Pulmonary artery endothelial cell (primary cell): Measurements from ENCODE around the gene ADAM12. TPM values are rescaled to one million over a fixed set of nuclear protein-coding genes. Genes with fewer than 3 reads are reported as not detected.

Source experiments
- DNase-seq: peaks from one replicate; pipeline ENCODE4 v3.0.0-alpha.2; 2011; ENCODE audit warnings: low read depth, low spot score
- total RNA-seq: library from RNA; depleted of rRNA; stranded (reverse); fragments of >200 nt; gene quantifications from 2 replicates; pipeline ENCODE4 v1.2.3, GENCODE V29; 2014

The ADAM12 gene
- total RNA-seq, 1 donor from 2014 or later, result 0.13 TPM

GRCh38 chr10:126215746-126216631 is 172.3 kb downstream of the ADAM12 start:
- DNase-seq, result no peak

DNA sequence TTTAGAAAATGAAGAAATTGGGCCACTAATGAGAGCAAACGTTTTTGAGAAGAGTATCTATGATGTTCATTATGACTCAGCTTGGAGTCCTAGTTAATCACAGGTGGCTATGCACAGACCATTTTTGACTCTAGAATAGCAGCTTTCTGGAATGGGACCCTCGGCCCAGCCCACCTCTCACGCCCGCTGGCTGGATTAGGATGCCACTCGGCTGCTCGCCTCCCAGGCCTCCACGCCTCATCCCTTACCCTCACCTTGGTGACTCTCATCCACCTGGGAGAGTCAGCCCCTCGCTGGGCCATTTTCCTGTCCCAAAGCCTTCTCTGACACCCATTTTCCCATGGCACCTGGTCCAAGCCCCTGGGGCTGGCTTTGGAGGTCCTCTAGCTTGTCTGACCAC is 173.6 kb downstream of the ADAM12 start:
- DNase-seq, result no peak

- DNase-seq, result no peak
These were observed 174.3 kb downstream of the ADAM12 start for GRCh38 chr10:126214021-126214420.

DNA sequence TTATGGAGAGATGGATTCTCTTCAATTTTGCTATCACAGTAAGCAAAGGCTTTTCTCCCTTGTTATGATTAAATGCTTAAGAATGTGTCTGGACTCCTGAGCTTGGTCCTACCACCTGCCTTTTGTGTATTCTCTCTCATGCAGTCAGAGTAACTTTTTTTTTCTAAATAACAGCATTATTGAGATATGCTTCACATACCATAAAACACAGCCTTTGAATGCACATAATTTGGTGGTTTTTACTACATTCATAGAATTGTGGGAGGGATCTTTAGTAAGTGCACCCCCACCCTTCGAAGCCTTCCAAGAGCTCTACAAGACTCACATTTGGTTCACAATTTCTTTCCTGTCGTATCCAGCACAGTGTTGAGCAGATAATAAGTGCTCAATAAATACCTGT is 175.5 kb downstream of the ADAM12 start:
- DNase-seq, result no peak

DNA sequence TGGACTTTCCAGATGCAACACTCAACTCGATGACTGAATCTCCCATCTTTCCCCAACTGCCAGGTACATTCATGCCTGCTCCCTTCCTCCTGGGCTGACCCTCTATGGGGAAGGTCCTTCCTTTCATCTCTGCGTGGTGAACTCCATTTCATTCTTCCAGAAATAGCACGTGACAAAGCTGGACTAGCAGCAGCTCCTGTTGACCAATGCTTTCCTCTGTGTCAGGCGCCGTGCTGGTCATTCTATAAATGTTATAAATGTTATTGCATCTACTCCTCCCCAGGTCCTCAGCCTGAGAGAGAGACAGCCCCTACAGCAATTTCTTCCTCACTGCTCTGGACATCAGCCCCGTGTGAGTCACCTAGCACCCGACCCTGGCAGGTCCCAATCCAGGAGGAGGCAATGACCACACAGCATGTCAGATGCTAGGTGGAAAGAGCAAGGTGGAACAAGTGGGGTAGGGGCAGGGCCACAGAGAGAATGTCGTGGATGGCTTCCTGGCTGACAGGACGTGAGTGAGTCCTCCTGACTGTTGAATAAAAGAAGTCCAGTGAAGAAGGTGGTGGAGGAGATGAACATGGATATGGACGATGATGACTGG is 178.1 kb downstream of the ADAM12 start:
- DNase-seq, result no peak

GRCh38 chr10:126209451-126209850 is 178.8 kb downstream of the ADAM12 start:
- DNase-seq, result no peak

GRCh38 chr10:126208726-126209302 is 179.5 kb downstream of the ADAM12 start:
- DNase-seq, result no peak

- no peak for DNase-seq
These were observed 180.4 kb downstream of the ADAM12 start for GRCh38 chr10:126207851-126208250.

GRCh38 chr10:126207313-126207771 is 180.9 kb downstream of the ADAM12 start:
- no peak for DNase-seq

DNA sequence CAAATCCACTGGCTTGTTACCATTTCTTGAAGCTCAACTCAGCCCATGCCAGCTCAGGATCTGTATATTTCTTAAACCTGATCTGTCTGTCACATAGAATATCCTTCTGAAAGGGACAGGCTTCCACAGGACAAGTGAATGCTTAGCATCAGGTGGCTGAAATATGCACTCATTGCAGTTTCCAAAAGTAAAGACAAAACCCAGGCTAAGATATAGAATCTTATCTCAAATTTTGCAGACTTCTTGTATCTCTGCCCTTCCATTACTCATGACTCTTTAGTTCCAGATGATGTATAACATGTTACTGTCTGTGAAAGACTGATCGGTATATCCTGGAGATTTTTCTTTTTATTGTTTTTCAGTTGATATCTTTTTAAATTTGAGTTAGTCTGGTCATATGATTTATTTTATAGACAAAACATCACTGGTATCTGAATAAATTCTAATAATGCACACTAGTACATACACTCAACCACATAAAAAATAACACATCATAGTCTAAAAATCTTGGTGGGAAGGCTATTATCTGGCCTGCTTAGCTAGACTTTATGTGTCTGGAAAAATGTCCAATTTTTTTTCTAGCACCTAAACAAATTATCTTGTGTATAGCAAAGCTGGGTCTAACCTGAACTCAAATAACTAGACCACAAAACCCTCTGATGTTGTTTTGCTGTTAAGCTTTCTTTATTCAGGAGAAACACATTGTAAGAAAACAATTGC is 182.6 kb downstream of the ADAM12 start:
- DNase-seq, result no peak

- DNase-seq, result no peak
These were observed 184.0 kb downstream of the ADAM12 start for GRCh38 chr10:126204320-126204719.

GRCh38 chr10:126203746-126204145 is 184.5 kb downstream of the ADAM12 start:
- no peak for DNase-seq

DNA sequence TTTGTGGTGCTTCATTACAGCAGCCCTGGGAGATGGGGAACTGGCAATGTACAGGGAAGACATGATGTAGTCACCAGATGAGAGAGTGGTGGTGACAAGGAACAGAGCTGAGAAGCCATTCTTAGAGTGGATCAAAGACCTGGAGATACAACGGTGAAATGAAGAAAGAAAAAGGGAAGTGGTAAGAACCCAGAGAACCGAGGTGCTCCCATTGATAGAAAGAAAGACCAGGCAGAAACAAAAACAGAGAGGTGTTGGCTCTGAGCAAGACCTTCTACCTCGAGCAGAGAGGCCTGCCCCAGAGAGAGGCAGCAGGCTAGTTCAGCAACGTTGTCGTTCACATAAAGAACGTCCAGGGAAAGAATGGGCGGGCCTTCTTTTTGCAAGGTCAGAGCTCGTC is 186.7 kb downstream of the ADAM12 start:
- no peak for DNase-seq

- DNase-seq, result no peak
These were observed 188.9 kb downstream of the ADAM12 start for GRCh38 chr10:126199221-126199998.

- DNase-seq, result no peak
These were observed 189.6 kb downstream of the ADAM12 start for GRCh38 chr10:126198681-126199080.

DNA sequence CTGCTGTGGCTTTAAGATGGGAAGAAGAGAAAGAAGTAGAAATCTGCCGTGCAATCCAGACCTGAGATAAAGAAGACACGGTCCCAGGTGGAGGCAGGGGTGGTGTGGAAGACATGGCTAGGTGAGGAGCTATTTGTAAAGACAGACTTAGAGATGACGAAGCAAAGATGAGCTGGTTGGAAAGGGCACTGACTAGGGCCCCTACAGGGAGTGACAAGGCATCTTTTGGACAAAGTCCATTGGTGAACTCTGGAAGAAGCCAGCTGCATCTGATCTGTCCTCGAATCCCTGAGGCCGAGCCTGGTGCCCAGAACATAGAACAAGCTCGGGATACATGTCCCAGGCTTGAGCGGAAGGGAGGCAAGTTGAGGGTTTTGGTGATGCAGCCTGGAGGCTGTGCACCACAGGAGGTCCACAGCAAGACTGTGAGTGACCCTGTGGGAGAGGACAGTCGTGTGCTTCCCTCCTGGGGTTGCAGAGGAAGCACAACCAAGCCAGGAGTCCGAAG is 191.2 kb downstream of the ADAM12 start:
- no peak for DNase-seq

- DNase-seq, result no peak
These were observed 192.0 kb downstream of the ADAM12 start for GRCh38 chr10:126196281-126196680.

- no peak for DNase-seq
These were observed 197.1 kb downstream of the ADAM12 start for GRCh38 chr10:126191192-126191591.

- no peak for DNase-seq
These were observed 199.5 kb downstream of the ADAM12 start for GRCh38 chr10:126188679-126189200.

DNA sequence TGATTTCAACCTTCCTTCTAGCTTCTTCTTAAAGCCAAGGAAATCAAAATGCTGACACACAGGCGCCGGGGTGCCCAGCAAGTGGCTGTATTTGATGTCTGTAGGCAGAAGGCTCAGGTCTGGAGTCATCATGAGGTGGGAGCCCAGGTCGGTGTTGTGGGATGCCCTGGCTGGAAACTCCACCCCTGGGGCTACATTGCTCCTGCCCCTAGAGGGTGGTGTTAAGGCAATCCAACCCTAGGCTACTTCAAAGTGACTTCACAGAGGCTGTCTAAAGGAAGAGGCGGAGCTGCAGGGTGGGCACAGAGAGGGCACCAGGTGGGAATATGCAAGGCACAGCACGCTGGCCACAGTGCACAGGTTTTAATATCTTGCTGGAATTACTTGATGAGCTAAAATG is 200.9 kb downstream of the ADAM12 start:
- DNase-seq, result no peak

DNA sequence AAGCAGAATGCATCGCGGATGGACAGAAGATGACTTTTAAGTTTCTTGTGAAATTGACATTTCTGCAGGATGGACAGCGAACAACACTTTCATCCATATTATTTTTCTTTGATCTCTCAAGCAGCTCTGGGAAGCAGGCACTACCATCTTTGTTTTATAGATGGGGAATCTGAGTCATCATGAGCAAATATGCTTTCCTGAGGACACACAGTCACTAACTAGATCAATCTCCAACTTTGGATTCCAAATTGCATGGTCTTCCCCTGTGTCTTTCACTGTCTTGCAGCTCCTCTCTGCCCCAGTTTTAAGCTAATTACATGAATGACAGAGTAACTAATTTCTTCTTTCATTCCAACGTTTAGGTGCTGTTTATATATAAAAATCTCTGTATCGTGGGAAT is 201.5 kb downstream of the ADAM12 start:
- DNase-seq, result no peak
